HG03354 (cell line): Measurements from ENCODE around the gene SLC9A3.
"Not testable (repeated sequence)": the region's sequence is repeated elsewhere in the genome, so short reads cannot be mapped to it uniquely, and the experiment has no call there.

Experiments
- ATAC-seq: cut with Tn5 transposase; IDR thresholded peaks from one replicate; pipeline ENCODE4 v1.9.1; 2021; ENCODE audit warnings: mild to moderate bottlenecking; ENCODE audit not compliant: unreplicated experiment, poor library complexity, severe bottlenecking

Gene SLC9A3

DNA sequence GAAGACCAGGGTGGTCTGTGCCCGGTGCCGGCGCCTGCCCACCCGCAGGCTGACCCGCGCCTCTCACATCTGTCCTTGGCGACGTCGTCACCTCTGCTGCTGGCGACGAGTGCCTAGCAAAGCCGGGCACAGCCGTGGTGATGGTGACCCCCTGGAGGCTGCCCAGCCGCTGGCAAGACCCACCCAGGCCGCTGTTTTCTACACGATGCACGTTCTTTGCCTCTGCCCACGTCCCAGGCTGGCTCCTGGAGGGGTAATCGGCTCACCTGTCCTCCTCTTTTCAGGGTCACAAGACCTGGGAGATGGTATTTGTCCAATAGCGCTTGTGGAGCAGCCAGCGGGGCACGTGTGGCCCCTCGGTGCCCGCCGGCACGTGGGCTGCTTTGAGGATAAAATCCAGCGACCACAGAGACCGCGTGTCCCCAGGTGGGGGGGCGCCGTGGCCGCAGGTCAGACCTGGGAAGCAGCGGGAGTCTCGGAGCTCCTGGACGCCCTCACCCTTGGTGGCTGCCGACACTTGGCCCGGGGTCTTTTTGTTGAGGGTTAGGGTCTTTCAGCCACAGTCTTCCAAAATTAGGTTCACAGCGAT is 29.5 kb downstream of the SLC9A3 start:
- no peak for ATAC-seq

DNA sequence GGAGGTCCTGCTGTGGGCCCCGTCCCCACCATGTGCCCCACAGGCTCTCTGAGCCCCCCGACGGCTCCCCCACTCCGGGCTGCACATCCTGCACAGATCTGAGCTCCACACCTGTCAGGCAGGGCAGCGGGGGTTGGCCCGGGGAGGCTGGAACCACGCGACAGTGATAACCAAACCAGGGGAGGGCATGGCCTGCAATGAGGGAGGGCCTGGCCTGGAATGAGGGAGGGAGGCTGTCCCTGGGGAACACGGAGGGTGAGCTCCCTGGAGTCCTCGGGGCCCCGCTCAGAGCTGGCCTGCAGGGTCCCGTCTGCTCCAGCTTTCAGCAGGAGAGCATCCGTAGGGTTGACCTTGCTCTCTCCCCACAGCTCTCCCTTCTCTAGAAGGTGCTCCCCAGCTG is 30.5 kb downstream of the SLC9A3 start:
- no peak for ATAC-seq

DNA sequence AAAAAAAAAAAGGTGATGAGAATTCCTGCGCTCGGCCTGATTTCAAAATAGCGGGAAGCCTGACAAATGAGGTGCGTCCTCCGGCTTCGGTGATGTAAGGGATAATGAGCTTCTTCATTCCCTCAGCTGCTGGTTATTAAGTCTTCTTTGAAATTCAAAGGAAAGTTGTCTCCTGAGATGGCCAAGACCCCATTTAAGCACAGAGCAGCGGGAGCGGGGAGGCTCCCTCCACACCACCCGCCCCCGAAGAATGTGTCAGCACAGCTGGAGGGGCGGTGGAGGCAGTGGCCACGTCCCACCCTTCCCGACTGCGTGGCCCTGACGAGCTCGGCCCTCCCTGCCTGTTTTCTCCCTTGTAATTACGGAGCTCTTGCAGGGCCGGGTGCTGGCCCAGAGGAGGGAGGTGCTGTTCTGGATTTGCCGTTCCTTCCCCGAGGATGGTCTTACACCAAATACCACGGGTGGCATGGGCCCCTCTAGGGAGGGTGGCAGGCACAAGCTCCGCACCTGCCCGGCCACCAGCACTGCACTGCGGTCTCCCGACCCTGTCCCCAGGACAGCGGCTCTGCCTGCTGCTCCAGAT is 31.0 kb downstream of the SLC9A3 start:
- no peak for ATAC-seq

DNA sequence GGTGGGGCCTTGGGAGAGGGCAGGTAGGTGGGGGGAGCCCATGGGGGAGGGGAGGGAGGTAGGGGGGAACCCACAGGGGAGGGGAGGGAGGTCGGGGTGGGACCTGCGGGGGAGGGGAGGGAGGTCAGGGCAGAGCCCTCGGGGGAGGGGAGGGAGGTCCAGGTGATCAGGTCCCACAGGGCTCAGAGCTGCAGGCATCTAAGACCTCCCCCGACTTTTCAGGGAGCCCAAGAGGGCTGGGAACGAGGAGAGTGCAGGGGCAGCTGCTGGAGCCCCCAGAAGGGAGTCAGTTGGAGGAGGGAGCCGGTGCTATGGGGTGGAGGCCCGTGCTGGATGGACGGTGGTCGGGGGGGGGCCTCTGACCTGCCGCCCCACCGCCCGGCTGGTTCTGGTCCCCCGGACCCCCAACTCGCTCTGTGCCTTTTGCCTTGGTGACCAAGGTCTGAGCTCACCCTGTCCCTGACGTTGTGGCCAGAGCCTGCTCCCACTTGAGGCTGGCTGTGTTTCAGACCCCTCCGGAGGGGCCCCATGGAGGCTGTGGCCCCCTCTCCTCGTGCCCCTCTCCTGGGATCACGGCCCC is 31.8 kb downstream of the SLC9A3 start:
- ATAC-seq: no peak

DNA sequence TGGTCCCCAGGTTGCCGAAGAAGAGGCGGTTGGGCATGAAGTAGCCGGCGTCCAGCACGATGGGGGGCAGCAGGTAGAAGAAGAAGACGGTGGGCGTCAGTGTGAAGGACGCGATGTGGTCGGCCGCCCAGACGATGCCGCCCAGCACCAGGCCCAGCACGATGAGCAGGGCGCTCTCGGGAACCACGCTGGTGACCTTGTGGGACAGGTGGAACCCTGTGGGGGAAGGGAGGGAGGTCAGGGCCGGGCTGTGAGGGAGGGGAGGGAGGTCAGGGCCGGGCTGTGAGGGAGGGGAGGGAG is 32.4 kb downstream of the SLC9A3 start:
- ATAC-seq: no peak

DNA sequence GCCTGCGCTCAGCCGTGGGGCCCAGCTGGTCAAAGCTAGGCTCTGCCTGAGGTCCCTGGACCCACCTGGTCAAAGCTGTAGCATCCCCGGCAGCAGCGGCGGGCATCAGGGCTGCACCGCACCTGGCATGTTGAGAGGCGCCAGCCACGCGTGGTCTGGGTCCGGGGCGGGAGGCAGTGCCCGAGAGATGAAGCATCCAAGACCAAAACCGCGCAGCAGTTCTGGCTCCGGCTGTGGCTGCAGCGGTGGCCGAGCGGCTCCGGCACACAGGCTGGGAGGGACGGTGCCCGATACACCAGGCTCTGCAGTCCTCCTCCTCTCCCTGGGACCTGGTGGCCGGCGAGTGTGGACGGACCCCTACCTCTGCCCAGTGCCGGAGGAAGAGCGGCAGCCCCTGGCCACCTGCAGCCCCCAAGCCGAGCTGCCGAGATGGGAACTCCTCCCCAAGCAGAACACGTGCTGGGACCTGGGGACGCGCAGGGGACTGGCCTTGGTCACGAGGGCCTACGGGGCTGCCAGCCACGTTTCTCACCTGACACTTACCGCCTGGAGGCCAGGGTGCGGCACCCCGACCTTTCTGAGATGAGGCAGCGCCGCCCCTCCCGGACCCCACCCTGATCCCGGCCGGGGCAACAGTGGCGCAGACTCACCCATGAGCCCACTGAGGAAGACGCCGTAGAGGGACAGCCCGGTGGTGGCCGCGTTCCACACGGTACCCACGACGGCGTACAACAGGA is 33.0 kb downstream of the SLC9A3 start:
- ATAC-seq: no peak

DNA sequence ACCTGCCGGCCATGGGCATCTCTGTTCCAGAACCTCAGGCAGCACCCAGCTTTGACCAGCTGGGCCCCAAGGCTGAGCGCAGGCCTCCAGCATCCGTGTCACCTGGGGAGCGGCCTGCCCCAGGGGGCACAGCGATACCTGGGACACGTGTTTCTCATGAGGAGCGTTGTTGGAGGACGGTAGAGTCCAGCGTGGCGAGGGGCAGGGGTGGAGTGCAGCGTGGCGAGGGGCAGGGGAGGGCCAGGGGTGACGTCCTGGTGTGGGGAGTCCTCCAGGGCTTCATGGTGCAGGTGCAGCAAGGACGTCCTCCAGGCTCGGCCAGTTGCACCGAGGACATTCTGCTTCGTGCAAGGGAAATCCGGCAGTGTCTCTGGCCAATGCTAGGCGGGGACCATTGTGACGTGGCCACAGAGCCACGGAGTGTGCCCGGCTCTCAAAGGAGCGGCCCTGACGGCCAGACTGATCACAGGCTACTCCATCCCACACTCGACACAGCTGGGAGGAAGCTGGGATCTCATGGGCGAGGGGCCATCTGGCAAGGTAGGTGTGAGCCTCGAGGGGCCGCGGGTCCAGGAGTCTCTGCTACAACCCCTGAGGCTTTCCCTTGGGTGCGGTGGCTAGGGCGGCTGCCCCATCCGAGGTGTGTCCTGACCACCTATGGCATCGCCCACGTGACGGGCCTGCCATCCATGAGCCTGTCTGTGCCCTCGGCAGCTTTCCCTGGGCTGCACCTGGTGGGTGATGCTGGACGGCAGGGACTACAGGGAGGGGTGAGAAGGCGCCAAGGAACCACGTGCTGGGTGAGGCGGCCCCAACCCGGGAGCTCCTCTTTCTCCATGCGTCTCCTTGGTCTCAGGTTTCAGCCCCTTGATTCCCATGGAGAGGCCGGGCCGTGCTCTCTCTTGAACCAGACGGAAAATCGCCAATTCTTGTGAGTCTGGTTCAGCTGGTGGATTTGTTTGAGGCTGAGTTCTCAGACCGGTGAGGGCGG is 33.8 kb downstream of the SLC9A3 start:
- ATAC-seq: no peak

DNA sequence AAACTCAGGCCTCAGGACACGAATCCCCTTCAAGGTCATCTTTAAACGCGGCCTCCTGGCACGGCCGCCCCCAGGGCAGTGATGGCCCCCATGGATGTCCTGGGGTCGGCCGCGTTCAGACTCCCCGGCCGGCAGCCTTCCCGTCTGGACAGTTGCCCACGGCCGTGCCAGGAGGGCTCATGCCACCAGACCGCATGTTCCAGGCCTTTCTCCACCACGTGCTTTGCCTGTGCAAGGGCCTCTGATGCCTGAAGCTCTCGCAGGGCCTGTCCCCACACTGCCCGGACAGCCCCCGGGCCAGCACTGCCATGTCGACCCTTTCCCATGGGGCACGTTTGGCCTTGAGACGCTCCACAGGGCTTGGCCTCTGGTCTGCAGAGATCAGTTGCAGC is 34.6 kb downstream of the SLC9A3 start:
- no peak for ATAC-seq

DNA sequence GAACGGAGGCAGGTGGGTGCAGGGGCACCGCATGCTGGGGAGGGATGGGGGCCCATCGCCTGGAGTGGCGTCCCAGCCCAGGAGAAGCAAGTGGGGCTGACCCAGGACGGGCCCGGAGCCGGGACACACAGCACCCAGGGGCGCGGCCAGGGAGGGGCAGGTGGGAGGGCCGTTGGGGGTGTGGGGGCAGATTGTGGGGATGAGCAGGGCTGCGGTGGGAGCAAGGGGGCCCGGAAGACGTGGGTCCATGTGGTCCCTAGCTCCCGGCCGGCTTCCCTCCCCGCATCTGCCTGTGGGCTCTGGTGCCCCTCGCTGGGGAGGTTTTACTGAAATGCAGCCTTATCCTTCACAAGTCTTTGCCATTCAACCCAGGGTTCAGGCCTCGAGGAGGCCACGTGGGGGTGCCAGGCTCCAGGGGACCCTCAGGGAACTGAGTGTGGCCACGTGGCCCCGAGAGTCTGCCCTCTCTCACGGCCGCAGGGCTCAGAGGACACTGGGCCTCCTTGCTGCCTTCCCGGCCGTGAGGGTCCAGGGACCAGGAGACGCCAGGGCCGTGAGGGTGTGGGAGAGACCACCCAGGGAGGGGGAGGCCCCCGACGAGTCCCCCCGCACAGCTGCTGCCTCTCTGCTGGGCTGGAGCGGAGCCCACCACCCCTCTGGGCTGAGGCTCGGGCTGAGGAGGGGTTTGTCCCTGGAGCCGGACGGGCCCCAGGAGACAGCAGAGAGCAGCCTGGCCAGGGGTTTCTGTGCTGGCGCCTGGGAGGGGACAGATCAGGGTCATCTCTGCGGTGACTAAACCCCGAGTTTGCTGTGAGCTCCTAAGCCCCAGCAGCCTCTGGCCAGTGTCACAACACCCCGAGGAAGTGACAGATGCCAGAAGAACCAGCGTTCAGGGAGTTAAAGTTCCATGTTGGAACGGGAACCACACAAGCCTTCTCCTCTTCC is 35.2 kb downstream of the SLC9A3 start:
- no peak for ATAC-seq

DNA sequence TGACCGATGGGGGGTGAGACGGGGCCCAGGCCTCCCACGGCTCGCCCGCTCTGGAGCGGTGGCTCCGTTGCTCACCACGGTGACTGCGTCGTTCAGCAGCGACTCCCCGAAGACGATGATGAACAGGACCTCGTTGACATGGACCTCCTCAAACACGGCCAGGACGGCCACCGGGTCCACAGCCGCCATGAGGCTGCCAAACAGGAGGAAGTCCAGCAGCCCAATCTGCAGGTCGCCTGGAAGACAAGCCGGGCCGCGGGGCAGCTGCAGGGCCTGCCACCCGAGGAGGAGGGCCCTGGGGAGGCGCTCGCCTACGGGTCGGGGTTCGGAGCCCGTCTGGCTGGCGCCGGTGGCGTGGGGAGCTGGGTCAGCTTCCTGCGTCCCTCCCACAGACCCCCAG is 36.0 kb downstream of the SLC9A3 start:
- no peak for ATAC-seq

DNA sequence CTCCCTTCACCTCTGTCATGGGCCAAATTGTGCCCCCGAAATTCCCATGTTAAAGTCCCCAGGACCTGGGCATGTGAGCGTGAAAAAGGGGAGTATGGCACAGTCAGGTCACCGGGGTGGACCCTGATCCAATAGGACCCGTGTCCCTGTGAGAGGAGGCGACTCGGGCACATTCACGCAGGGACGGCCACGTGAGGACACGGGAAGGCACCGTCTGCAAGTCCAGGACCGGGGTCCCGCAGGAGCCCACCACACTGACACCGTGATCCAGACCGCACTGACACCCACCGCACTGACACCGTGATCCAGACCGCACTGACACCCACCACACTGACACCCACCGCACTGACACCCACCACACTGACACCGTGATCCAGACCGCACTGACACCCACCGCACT is 37.7 kb downstream of the SLC9A3 start:
- not testable (repeated sequence) for ATAC-seq

DNA sequence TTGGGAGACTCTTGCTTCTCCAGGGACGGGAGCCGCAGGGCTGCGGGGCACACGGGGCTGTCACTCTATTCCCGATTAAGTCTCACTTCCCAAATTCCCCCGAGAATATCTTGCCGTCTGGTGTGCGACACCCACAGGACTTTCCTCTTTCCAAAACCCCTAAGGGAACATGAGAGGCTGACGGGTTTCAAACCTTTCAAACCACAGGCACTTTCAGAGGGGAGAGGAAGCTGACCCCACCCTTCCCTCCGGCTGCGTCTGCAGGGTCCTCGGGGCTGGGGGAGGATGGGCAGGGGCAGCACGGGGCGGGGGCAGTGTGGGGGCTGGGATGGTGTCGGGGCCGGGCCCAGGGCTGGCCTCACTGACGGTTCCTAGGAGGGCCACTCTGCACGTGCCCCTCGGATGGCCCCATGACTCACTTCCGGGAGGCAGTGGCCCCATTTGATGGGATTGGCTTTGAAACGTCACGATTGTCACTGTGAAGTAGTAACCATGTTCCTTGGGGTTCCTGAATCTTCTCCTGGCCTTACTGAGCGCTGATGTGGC is 38.2 kb downstream of the SLC9A3 start:
- ATAC-seq: no peak

DNA sequence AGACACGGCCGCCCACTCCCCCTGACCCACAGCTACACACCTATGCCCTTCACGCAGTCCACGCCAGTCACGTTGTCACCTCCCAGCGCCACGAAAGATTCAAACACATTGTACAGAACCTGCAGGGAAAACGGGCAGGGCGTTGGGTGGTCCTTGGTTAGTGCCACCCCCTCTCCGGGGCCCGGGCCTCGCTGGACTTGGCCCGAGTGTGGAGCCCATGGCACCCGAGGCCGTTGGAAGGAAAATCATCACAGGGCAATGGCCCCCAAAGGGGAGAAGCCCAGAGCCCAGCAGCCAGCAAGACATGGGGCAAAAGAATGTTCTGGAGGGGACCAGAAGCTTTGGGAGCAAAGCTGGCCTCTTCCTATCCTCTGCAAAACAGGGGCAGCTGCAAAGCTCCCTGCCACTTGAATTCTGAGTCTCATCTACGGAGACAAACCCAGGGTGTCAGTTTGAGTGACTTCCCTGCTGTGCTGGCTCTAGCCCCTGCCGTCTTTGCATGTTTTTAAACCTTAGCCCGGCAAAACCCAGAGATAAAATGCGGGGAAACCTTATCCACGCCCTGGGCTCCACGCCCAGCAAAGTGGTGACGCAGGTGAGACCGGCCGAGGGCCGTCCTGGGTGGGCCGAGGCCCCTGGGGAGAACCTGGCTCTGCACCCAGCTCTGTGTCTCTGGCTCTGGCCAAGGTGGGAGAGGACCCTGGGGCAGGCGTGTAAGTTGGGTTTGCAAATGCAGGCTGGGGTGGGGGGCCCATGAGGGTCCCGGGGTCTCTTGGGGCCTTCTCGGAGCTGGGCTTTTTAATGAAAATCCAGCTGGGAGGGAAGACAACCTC is 38.9 kb downstream of the SLC9A3 start:
- no peak for ATAC-seq

DNA sequence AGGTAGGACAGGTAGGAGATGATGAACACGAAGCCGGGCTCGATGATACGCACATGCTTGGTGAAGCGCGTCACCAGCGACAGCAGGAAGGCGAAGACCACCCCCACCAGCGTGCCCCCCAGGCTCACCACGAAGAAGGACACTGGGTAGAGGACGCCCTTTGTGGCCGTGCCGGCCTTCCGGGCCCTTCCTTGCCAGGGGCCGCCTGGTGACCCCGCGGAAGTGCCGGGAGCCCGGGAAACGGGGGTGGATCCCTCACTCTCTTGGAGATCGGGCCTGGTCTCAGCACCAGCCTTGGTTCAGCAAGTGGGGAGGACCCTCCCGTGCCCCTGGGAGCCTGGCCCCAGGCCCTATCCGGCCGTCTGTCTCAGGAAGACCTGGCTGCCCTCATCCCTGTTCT is 39.7 kb downstream of the SLC9A3 start:
- no peak for ATAC-seq

DNA sequence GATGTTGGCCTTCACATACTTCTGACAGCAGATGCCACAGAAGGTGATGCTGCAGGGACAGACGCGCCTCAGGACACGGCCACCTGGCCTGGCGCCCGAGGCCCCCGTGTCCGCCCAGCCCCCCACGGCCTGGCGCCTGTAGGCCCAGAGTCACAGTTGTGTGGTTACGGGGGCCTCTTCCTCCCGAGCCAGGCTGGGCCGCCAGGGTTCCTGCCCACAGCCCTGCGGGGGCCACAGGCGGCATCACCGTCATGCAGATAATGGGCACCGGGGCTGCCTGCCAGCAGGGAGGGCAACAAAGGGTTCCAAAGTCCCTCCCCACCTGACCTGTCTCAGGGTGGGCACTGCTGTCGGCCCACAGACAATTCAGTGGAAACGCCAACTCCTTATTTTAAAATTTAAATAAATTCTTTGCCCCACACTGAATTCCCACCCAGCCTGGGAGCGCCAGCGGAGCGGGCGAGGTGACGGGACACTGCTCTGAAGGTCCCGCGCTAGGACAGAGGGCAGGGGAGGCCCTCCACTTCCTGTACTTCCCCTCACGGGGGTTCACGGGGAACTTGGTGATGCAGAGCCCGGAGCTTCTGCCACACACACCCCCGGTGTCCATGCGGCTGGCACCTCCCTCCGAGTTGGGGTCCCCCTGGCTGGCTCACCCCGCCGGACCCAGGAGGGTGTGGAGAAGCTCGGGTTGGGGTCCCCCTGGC is 40.7 kb downstream of the SLC9A3 start:
- ATAC-seq: no peak

DNA sequence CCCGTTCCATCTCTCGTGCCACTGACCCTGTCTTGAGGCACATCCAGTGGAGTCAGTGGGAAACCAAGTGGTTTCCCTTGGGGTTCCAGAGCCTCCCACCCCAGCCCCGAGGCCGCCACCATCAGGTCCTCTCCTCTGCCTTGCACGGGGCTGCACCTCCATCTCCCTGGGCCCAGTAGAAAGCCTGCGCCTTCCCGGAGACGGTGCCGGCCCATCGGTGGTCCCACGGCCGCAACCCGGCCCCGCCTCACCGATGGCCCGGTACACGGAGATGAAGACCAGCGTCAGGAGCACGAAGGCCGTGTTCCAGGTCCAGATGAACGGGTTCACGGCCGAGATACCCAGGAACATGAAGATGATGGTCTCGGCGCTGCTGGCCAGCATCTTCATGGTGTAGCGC is 41.2 kb downstream of the SLC9A3 start:
- no peak for ATAC-seq

DNA sequence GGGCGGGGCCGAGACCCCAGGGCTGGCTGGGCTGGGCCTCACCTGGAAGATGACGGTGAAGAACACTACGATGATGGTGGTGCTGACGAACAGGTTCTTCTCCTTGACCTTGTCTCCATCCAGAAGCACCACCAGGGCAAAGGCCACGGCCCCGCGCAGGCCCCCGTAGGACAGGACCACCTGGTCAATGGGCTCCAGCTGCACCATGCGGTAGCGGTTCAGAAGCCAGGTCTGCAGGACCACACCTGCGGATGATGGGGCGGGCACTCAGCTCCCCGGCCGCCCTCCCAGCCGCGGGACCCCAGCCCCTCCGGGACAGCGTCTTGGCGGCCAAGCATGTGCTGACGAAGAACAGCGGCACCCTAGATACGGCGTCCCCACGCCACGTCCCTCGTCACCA is 41.7 kb downstream of the SLC9A3 start:
- ATAC-seq: no peak
